Limb (tissue), 2 donors: ENCODE measurements around the gene COL5A1.

Source experiments
- DNase-seq, 2 donors: peaks; one replicate each; pipeline ENCODE4 v3.0.0-alpha.2; 2016; ENCODE audit errors: extremely low spot score in 2 of 2

COL5A1 gene

GRCh38 chr9:134813841-134814240, 172.2 kb downstream of the COL5A1 start:
- no peak for DNase-seq

GRCh38 chr9:134814598-134815215, 173.1 kb downstream of the COL5A1 start:
- no peak for DNase-seq

GRCh38 chr9:134815435-134816214, 174.0 kb downstream of the COL5A1 start:
- no peak for DNase-seq

- no peak for DNase-seq
Observed at GRCh38 chr9:134816264-134816663, 174.7 kb downstream of the COL5A1 start.

- DNase-seq = no peak
Observed at GRCh38 chr9:134818000-134818568, 176.5 kb downstream of the COL5A1 start.

GRCh38 chr9:134818591-134818990, 177.0 kb downstream of the COL5A1 start:
- no peak for DNase-seq

- DNase-seq = no peak
Observed at GRCh38 chr9:134820901-134821300, 179.3 kb downstream of the COL5A1 start.

- DNase-seq = no peak
Observed at GRCh38 chr9:134822541-134822940, 180.9 kb downstream of the COL5A1 start.

- DNase-seq = no peak
Observed at GRCh38 chr9:134823623-134824022, 182.0 kb downstream of the COL5A1 start.

GRCh38 chr9:134824583-134824982, 183.0 kb downstream of the COL5A1 start:
- no peak for DNase-seq

- DNase-seq = no peak
Observed at GRCh38 chr9:134825025-134825424, 183.4 kb downstream of the COL5A1 start.

- no peak for DNase-seq
Observed at GRCh38 chr9:134826336-134827285, 185.0 kb downstream of the COL5A1 start.

GRCh38 chr9:134827559-134827958, 186.0 kb downstream of the COL5A1 start:
- DNase-seq = no peak

GRCh38 chr9:134827993-134828392, 186.4 kb downstream of the COL5A1 start:
- no peak for DNase-seq

GRCh38 chr9:134828892-134829291, 187.3 kb downstream of the COL5A1 start:
- DNase-seq = no peak

- no peak for DNase-seq
Observed at GRCh38 chr9:134829356-134829937, 187.8 kb downstream of the COL5A1 start.

- DNase-seq = no peak
Observed at GRCh38 chr9:134830126-134830525, 188.5 kb downstream of the COL5A1 start.

GRCh38 chr9:134830926-134831720, 189.5 kb downstream of the COL5A1 start:
- no peak for DNase-seq

- DNase-seq = no peak
Observed at GRCh38 chr9:134832471-134832870, 190.9 kb downstream of the COL5A1 start.

- no peak for DNase-seq
Observed at GRCh38 chr9:134833294-134833880, 191.8 kb downstream of the COL5A1 start.
